Left lung (tissue), 14 donors: ENCODE data around the gene NEMP1. TPM values are rescaled to one million over a fixed set of nuclear protein-coding genes. Genes with fewer than 3 reads are reported as not detected.

ENCODE experiments used
- ATAC-seq: fragments of 200-7000 bp; cut with Tn5 transposase; one replicate; pipeline ENCODE4 v1.9.1; 2020; ENCODE audit warnings: moderate library complexity
- DNase-seq, 4 donors: peaks; one replicate each; pipeline ENCODE4 v3.0.0-alpha.2; 2013 to 2020
- H3K27ac ChIP-seq, 2 donors: fragments of 200-600 bp; sonication (generic) in 1 of 2; one replicate each; pipeline versions ENCODE4 v1.5.0 to v1.8.0; 2020 to 2021
- H3K27me3 ChIP-seq, 2 donors: fragments of 200-600 bp; sonication (generic) in 1 of 2; one replicate each; pipeline versions ENCODE4 v1.5.0 to v1.8.0; 2020 to 2021
- H3K36me3 ChIP-seq, 2 donors: fragments of 200-600 bp; sonication (generic) in 1 of 2; one replicate each; pipeline versions ENCODE4 v1.5.0 to v1.8.0; 2020 to 2021
- H3K4me1 ChIP-seq, 2 donors: fragments of 200-600 bp; one replicate each; pipeline ENCODE4 v1.8.0; 2021
- H3K4me3 ChIP-seq, 2 donors: fragments of 200-600 bp; sonication (generic) in 1 of 2; one replicate each; pipeline versions ENCODE4 v1.5.0 to v1.8.0; 2020 to 2021; ENCODE audit warnings: mild to moderate bottlenecking in 1 of 2
- H3K9me3 ChIP-seq, 2 donors: fragments of 200-600 bp; sonication (generic) in 1 of 2; one replicate each; pipeline versions ENCODE4 v1.5.0 to v1.8.0; 2020 to 2021
- intact Hi-C, 2 donors: fragments of 100-400 bp; cut with DNase I; formaldehyde crosslinking; loops; one replicate each; pipeline versions ENCODE4 v1.11.2 to v1.14.2; 2022
- long read RNA-seq, 12 donors: library from polyadenylated mRNA in 2 of 12; unstranded in 2 of 12; transcript quantifications; one replicate each; pipeline ENCODE4 v2.0.0 and lab custom pipeline, GENCODE V29; 2019 to 2026
- polyA plus RNA-seq, 6 donors: library from polyadenylated mRNA; unstranded; fragments of 120-200 nt; gene quantifications; one replicate each; pipeline ENCODE4 v1.2.1, GENCODE V29; 2013; ENCODE audit not compliant: insufficient read length in 6 of 6
- total RNA-seq, 2 donors: library from RNA; stranded (reverse); fragmentation: NEBNext Ultra II Directional; extraction: Animal tissue kit (Norgen Biotek cat#: 25700); gene quantifications; one replicate each; pipeline ENCODE4 v1.2.1, GENCODE V29; 2021
- TF ChIP-seq, protein P1 (sequence below), 2 donors: fragments of 200-600 bp; sonication (generic) in 1 of 2; IDR thresholded peaks; one replicate each; pipeline versions ENCODE4 v1.5.0 to v1.8.0; 2021; ENCODE audit warnings: antibody characterized with exemption in 2 of 2
- donor health status: DM: no; HTN: yes; CAD: no.
- donor health status: DM: no; HTN: no; CAD: no.

NEMP1 gene, protein sequence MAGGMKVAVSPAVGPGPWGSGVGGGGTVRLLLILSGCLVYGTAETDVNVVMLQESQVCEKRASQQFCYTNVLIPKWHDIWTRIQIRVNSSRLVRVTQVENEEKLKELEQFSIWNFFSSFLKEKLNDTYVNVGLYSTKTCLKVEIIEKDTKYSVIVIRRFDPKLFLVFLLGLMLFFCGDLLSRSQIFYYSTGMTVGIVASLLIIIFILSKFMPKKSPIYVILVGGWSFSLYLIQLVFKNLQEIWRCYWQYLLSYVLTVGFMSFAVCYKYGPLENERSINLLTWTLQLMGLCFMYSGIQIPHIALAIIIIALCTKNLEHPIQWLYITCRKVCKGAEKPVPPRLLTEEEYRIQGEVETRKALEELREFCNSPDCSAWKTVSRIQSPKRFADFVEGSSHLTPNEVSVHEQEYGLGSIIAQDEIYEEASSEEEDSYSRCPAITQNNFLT
- total RNA-seq (10 to 100 TPM; 16.4 to 17.9 TPM), polyA plus RNA-seq (10 to 100 TPM; 21.5 to 29.2 (median 28.0) TPM)
- long read RNA-seq, donor 1, full-length matches to known transcripts, result 2 of 131 reads
- long read RNA-seq, donor 1, partial matches to known transcripts, result 129 of 131 reads
- long read RNA-seq, donor 1, other reads (novel, unspliced or antisense), result 0 of 131 reads
- long read RNA-seq, donor 2, full-length matches to known transcripts, result 9 of 9 reads
- long read RNA-seq, donor 2, partial matches to known transcripts, result 0 of 9 reads
- long read RNA-seq, donor 2, other reads (novel, unspliced or antisense), result 0 of 9 reads
- long read RNA-seq, donor 3, full-length matches to known transcripts, result 4 of 17 reads
- long read RNA-seq, donor 3, partial matches to known transcripts, result 5 of 17 reads
- long read RNA-seq, donor 3, other reads (novel, unspliced or antisense), result 8 of 17 reads
- long read RNA-seq, donor 4, full-length matches to known transcripts, result 1 of 2 reads
- long read RNA-seq, donor 4, partial matches to known transcripts, result 1 of 2 reads
- long read RNA-seq, donor 4, other reads (novel, unspliced or antisense), result 0 of 2 reads
- long read RNA-seq, donor 5, full-length matches to known transcripts, result 3 of 103 reads
- long read RNA-seq, donor 5, partial matches to known transcripts, result 95 of 103 reads
- long read RNA-seq, donor 5, other reads (novel, unspliced or antisense), result 5 of 103 reads
- long read RNA-seq, donor 6, full-length matches to known transcripts, result 1 of 1 reads
- long read RNA-seq, donor 6, partial matches to known transcripts, result 0 of 1 reads
- long read RNA-seq, donor 6, other reads (novel, unspliced or antisense), result 0 of 1 reads
- long read RNA-seq, donor 7, full-length matches to known transcripts, result 1 of 1 reads
- long read RNA-seq, donor 7, partial matches to known transcripts, result 0 of 1 reads
- long read RNA-seq, donor 7, other reads (novel, unspliced or antisense), result 0 of 1 reads
- long read RNA-seq, donor 8, full-length matches to known transcripts, result 2 of 2 reads
- long read RNA-seq, donor 8, partial matches to known transcripts, result 0 of 2 reads
- long read RNA-seq, donor 8, other reads (novel, unspliced or antisense), result 0 of 2 reads
- long read RNA-seq, donor 9, result 0 reads
- long read RNA-seq, donor 10, partial matches to known transcripts, result 0 of 2 reads
- long read RNA-seq, donor 10, other reads (novel, unspliced or antisense), result 2 of 2 reads
- long read RNA-seq, donor 11, full-length matches to known transcripts, result 2 of 2 reads
- long read RNA-seq, donor 11, partial matches to known transcripts, result 0 of 2 reads
- long read RNA-seq, donor 11, other reads (novel, unspliced or antisense), result 0 of 2 reads
- long read RNA-seq, donor 12, partial matches to known transcripts, result 33 of 33 reads
- long read RNA-seq, donor 12, other reads (novel, unspliced or antisense), result 0 of 33 reads

DNA sequence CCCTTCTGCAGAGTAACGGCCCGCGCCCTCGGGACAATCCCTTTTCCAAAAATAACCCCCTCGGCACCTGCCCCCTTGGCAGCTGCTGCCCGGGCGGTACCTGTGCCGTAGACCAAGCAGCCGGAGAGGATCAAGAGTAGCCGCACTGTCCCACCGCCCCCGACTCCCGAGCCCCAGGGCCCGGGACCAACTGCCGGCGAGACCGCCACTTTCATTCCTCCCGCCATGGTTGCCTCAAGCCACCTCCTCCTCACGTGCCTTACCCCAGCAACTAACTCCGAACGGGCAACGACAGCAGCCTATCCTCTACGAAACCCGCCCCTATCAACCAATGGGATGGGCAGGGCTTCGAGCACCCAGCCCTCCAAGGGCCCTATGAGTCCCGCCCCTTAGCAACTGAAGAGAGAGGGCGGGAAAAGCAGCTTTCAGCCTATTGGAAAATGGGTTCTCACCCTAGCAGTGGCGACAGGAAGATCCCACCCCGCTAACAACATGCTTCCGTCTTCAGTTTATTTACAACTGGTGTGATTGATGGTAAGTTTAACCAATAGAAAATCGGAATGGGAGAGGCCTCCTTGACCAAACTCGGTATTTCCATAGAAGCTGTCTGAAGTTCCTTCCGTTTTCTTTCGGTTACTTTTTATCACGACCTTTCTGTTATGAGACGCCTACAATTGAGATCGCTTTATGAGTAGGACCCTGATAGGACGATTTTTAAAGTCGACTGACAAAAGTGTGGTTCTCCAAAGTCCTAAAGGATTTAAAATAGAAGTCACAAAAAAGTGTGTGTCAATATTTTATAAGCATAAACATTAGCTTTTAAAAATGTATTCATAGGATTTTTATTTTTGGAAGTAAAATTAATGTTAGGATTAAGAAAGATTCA is at the start of gene NEMP1:
Gene NEMP1 (minus strand): TSS at position 273 of the 886 bp plus-strand sequence. CDS start 46 bp downstream, at position 227.
- no peaks in the 10 kb centered on the region for H3K9me3 ChIP-seq
- H3K4me1 ChIP-seq, result peaks cover 10 to 20% of the 10 kb centered on the region in 2 donors
- H3K27me3 ChIP-seq, result no peaks in the 10 kb centered on the region
- TF ChIP-seq, protein P1, sequence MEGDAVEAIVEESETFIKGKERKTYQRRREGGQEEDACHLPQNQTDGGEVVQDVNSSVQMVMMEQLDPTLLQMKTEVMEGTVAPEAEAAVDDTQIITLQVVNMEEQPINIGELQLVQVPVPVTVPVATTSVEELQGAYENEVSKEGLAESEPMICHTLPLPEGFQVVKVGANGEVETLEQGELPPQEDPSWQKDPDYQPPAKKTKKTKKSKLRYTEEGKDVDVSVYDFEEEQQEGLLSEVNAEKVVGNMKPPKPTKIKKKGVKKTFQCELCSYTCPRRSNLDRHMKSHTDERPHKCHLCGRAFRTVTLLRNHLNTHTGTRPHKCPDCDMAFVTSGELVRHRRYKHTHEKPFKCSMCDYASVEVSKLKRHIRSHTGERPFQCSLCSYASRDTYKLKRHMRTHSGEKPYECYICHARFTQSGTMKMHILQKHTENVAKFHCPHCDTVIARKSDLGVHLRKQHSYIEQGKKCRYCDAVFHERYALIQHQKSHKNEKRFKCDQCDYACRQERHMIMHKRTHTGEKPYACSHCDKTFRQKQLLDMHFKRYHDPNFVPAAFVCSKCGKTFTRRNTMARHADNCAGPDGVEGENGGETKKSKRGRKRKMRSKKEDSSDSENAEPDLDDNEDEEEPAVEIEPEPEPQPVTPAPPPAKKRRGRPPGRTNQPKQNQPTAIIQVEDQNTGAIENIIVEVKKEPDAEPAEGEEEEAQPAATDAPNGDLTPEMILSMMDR (IDR thresholded peaks at IDR 0.05), result peak in 1 of 2 donors; percentile 9
- ATAC-seq (peak; percentile 99), DNase-seq (peak; percentile 94 to 100 (median 98))
- no peaks in the 10 kb centered on the region for H3K36me3 ChIP-seq
- H3K27ac ChIP-seq, result peak within 1 kb of the TSS; percentile 87 to 90
- intact Hi-C loops, result no loop called here
- H3K4me3 ChIP-seq, result peak within 1 kb of the TSS; percentile 77 to 90

DNA sequence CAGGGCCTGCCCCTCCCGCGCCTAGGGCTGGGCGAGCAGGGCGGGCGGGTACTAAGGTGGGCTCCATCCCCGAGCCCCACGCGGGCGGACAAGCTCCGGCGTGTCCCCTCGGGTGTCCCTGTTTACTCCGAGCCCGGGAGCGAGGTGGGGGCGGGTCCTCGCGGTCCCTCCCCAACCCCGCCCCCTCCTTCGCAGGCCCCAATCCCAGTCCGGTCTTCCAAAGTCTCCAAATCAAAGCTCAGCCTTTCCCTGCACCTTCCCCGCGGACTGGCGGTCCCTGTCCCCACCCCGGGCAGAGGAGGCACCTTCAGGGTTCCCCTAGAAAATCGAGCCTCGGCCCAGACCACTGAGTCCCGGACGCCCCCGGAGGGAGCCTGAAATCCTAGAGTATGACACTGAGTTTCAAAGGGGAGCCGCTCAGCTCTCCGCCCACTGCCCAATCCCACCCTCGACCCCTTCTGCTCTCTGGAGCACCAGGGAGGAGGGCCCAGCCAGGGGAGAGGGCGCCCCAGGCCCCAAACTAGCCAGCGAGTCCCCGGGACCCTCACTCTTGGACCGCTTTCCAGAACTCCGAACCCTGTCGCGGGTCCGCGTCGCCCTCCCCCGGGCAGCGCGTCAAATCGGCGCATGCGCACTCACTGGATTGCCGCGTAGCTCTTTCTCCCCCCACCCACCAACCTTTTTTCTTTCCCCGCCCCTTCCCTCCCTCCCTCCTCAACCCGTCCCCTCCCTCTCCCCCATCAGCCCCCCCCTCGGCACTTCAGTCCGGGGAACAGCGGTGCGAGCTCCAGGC is 49.3 kb upstream of the NEMP1 start, which contains the start of gene LRP1:
Gene LRP1 (plus strand): TSS at position 758 of the 793 bp plus-strand sequence. CDS start 482 bp downstream, outside the sequence.
- no peaks in the 10 kb centered on the region for H3K36me3 ChIP-seq
- TF ChIP-seq, protein P1 (IDR thresholded peaks at IDR 0.05), result no peak
- peaks cover 18 to 44% of the 10 kb centered on the region in 2 donors for H3K4me1 ChIP-seq
- intact Hi-C loops, result loop anchor here in 1 of 2 donors (10.0 kb wide), 1 partner anchor 57 kb away; no protein-coding TSS in a partner anchor
- peaks cover 0 to 62% of the 10 kb centered on the region in 2 donors for H3K27me3 ChIP-seq
- ATAC-seq, result peak; percentile 84
- H3K27ac ChIP-seq, result peak within 1 kb of the TSS; percentile 88 to 96
- DNase-seq, result peak; percentile 88 to 93 (median 92)
- peak within 1 kb of the TSS; percentile 72 to 74 for H3K4me3 ChIP-seq
- H3K9me3 ChIP-seq, result no peaks in the 10 kb centered on the region

DNA sequence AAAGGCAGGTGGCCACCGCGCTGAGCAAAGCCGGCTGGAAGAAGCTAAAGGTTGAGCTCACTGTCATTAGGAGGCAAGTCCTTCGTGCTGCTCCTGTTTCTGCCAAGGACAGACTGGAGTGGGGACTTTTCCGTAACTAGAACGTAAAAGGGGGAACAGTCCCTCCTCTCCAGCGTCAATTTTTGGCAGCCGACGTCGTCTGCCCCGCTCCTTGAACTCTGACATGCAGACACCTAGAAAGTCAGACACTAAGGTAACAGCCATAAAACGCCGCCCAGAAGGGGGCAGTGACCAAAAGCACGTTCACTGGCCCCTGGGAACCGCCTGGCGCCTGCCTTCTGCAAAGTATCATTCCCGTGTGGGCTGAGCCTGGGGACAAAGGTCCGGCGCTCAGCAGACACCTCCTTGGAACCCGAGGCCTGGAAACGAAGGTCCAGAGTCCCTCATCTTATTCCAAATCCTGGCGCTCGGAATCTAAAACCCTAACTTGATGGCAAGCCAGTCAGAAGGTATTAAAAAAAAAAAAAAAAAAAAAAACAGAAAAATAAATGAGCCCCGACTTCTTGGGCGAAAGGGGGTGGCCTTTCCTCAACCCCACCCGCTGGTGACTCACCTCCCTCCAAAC is 48.6 kb upstream of the NEMP1 start:
- peak overlapping the region; percentile 72 to 74 for H3K4me3 ChIP-seq
- TF ChIP-seq, protein P1 (IDR thresholded peaks at IDR 0.05), result no peak
- DNase-seq, result peak in 2 of 4 donors; percentile 67 to 83
- H3K9me3 ChIP-seq, result no peaks in the 10 kb centered on the region
- H3K27me3 ChIP-seq, result peaks cover 0 to 62% of the 10 kb centered on the region in 2 donors
- H3K36me3 ChIP-seq, result no peaks in the 10 kb centered on the region
- intact Hi-C loops, result loop anchor here in 1 of 2 donors (10.0 kb wide), 1 partner anchor 58 kb away; no protein-coding TSS in a partner anchor
- H3K27ac ChIP-seq, result peak overlapping the region; percentile 88 to 96
- peaks cover 14 to 37% of the 10 kb centered on the region in 2 donors for H3K4me1 ChIP-seq
- peak; percentile 76 for ATAC-seq
